Bronchial epithelial cell (primary cell): ENCODE data around the gene INO80D. TPM values are rescaled to one million over a fixed set of nuclear protein-coding genes. Genes with fewer than 3 reads are reported as not detected.
"Not testable (repeated sequence)": the region's sequence is repeated elsewhere in the genome, so short reads cannot be mapped to it uniquely, and the experiment has no call there.

Source experiments
- DNase-seq: peaks from one replicate; pipeline ENCODE4 v3.0.0-alpha.2; 2010; ENCODE audit warnings: low read depth
- FAIRE-seq: peaks from 2 replicates; lab custom pipeline; 2011; peaks lifted over from hg19 to GRCh38; lab: Jason Lieb, UNC
- H3K27me3 ChIP-seq: 2 replicates; pipeline ENCODE4 v1.5.1; 2011; ENCODE audit warnings: low read length; ENCODE audit not compliant: control insufficient read depth, insufficient read depth
- H3K36me3 ChIP-seq: 2 replicates; pipeline ENCODE4 v1.5.1; 2011; ENCODE audit warnings: low read length; ENCODE audit not compliant: control insufficient read depth, insufficient read depth
- H3K4me3 ChIP-seq: 2 replicates; pipeline ENCODE4 v1.5.1; 2011; ENCODE audit warnings: mild to moderate bottlenecking, low read depth, low read length, control low read depth
- total RNA-seq: library from RNA; depleted of rRNA; stranded (reverse); fragments of >200 nt; gene quantifications from 2 replicates; pipeline ENCODE4 v1.2.1, GENCODE V29; 2014
- TF ChIP-seq, protein P1 (sequence below): IDR thresholded peaks from 2 replicates; pipeline ENCODE4 v1.5.1; 2011; ENCODE audit warnings: mild to moderate bottlenecking, moderate library complexity, low read length, control low read depth, inconsistent platforms; ENCODE audit not compliant: insufficient read depth, severe bottlenecking

The INO80D gene
- total RNA-seq, 1 donor from 2014 or later: 7.6 TPM

DNA sequence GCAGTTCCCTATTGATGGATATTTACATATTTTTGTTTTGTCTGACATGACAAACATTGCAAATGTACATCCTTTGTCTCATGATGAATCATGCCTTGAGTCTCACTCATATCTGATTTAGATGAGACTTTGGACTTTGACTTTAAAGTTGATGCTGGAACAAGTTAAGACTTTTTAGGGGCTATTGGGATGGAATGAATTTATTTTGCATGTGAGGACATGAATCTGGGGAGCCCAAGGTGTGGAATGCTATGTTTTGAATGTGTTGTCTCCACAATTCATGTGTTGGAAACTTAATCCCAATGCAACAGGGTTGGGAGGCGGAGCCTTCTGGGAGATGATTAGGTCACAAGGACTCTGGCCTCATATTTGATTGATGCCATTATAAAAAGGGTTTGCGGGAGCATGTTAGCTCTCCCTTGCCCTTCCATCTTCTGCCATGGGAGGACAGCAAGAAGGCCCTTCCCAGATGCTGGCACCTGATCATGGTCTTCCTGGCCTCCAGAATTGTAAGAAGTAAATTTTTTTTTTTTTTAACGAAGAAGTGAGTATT is 29.1 kb upstream of the INO80D start:
- Histone ChIP-seq H3K36me3 (no peaks in the 10 kb centered on the region), H3K4me3 (no peak overlapping the region), H3K27me3 (no peaks in the 10 kb centered on the region)
- DNase-seq (peak; percentile 64), FAIRE-seq (no peak)
- TF ChIP-seq, protein P1, sequence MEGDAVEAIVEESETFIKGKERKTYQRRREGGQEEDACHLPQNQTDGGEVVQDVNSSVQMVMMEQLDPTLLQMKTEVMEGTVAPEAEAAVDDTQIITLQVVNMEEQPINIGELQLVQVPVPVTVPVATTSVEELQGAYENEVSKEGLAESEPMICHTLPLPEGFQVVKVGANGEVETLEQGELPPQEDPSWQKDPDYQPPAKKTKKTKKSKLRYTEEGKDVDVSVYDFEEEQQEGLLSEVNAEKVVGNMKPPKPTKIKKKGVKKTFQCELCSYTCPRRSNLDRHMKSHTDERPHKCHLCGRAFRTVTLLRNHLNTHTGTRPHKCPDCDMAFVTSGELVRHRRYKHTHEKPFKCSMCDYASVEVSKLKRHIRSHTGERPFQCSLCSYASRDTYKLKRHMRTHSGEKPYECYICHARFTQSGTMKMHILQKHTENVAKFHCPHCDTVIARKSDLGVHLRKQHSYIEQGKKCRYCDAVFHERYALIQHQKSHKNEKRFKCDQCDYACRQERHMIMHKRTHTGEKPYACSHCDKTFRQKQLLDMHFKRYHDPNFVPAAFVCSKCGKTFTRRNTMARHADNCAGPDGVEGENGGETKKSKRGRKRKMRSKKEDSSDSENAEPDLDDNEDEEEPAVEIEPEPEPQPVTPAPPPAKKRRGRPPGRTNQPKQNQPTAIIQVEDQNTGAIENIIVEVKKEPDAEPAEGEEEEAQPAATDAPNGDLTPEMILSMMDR: no peak

DNA sequence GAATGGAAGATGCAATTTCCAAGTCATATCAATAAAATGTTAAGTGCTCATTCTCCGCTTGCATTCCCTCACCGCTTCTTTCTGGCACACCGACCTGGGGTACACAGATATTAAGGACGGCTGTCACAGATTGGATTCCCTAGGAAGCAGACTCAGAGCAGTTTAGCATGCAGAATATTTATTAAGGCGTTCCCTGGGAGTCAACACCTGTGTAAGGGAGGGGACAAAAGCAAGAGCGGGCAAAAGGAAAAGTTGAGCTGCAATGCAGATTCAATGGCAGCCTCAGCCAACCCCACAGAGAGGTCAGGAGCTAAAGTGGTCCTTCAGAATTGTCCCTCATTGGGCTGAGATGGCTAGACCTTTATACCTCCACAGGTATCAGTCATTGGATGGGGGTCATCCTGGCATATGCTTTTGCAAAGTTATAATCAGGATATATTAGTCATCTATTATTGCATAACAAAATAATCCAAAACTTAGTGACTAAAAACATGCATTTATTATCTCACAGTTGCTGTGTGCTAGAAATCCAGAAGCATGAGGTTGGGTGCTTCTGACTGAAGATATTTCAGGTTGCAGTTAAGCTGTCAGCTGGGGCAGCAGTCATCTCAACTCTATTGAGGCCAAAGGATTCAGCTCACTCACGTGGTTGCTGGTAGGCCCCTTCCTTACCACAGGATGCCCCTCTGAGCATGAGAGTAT is 27.0 kb upstream of the INO80D start:
- Histone ChIP-seq H3K36me3 (no peaks in the 10 kb centered on the region), H3K27me3 (no peaks in the 10 kb centered on the region), H3K4me3 (no peak overlapping the region)
- DNase-seq (peak; percentile 47), FAIRE-seq (no peak)
- TF ChIP-seq, protein P1: no peak

DNA sequence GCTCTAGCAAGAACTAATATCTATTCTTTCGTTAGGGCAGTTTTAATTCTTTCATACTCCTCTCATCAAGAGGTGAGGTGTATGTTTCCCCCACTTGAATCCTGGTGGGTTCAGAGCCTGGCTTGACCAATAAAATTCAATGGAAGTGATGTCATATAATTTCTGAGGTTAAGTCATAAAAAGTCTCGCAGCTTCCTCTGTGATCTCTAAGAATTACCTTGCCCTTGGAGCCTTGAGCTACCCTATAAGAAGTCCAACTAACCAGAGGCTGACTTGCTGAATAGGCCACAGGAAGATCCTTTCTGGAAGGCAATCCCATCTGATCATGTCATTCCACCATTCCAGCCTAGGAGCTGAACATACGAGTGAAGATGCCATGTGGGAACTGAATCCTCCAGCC is 26.1 kb upstream of the INO80D start:
- Histone ChIP-seq H3K4me3 (no peak overlapping the region), H3K27me3 (no peaks in the 10 kb centered on the region), H3K36me3 (no peaks in the 10 kb centered on the region)
- TF ChIP-seq, protein P1: no peak
- FAIRE-seq (no peak), DNase-seq (no peak)

DNA sequence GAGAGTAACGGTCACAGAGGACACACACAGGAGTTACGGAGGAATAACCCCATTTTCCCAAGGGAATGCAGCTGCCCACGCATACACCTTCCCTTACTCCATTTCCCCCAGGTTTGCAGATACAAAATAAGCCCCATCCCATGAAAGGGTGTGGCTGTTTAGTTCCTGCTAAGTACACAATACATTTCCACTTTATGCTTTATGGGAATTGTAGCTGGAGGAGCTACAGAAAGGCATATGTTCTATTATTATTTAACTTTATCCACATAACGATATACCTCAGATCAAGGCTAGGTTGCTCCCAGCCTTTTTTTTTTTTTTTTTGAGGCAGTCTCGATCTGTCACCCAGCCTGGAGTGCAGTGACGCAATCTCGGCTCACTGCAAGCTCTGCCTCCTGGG is 22.7 kb upstream of the INO80D start:
- DNase-seq (no peak), FAIRE-seq (no peak)
- TF ChIP-seq, protein P1: no peak
- Histone ChIP-seq H3K4me3 (no peak overlapping the region), H3K27me3 (no peaks in the 10 kb centered on the region), H3K36me3 (no peaks in the 10 kb centered on the region)

DNA sequence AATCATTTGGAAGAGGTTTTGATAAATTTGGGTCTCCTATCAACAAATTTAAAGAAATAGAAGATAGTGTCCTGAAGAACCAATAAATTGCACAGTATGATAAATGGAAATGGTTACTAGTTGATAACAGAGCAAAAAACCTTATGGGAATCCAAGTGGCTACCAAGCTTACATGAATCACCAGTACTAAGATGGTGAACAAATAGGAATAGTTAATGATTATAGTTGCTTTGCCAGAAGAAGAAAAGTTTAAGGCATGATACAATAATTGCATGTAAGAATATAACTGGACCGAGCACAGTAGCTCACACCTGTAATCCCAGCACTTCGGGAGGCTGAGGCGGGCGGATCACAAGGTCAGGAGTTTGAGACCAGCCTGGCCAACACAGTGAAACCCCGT is 19.6 kb upstream of the INO80D start:
- Histone ChIP-seq H3K27me3 (no peaks in the 10 kb centered on the region), H3K4me3 (no peak overlapping the region), H3K36me3 (no peaks in the 10 kb centered on the region)
- FAIRE-seq: no peak
- TF ChIP-seq, protein P1: no peak
- DNase-seq: no peak

DNA sequence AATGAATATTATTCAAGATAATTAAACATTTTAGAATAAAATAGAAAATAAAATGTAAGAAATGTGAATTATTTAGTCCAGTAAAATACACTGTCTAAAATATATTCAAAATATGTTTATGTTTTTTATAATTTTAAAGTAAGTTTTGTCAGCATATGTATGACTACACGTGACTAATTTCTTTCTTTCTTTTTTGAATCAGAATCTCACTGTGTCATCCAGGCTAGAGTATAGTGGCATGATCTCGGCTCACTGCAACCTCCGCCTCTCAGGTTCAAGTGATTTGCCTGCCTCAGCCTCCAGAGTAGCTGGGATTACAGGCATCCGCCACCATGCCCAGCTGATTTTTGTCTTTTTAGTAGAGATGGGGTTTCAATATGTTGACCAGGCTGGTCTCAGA is 19.1 kb upstream of the INO80D start:
- Histone ChIP-seq H3K36me3 (no peaks in the 10 kb centered on the region), H3K27me3 (no peaks in the 10 kb centered on the region), H3K4me3 (no peak overlapping the region)
- FAIRE-seq: no peak
- TF ChIP-seq, protein P1: no peak
- DNase-seq: no peak

DNA sequence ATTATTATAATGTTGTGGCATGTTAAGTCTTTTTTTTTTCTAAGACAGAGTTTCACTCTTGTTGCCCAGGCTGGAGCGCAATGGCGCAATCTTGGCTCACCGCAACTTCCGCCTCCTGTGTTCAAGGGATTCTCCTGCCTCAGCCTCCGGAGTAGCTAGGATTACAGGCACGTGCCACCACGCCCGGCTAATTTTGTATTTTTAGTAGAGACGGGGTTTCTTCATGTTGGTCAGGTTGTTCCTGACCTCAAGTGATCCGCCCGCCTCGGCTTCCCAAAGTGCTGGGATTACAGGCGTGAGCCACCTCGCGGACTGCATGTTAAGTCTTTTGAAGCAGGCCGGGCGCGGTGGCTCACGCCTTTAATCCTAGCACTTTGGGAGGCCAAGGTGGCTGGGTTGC is 12.9 kb upstream of the INO80D start:
- not testable (repeated sequence) for H3K27me3 ChIP-seq, H3K4me3 ChIP-seq, H3K36me3 ChIP-seq, FAIRE-seq, DNase-seq
